ENCODE measurements around the gene APEH.

GRCh38 chr3:49725906-49726681, 51.9 kb downstream of the APEH start:
- TF ChIP-seq CTCF (conservative IDR thresholded peaks at IDR 0.05 in 1 of 2, IDR thresholded peaks at IDR 0.05 in 1 of 2; ENCODE audit: low read depth in 1 of 2, low read length in 2 of 2) (no peak), EZH2 (IDR thresholded peaks at IDR 0.05; ENCODE audit: low read length, missing control alignments) (no peak)

Data from fibroblast of lung (primary cell).